CD4-positive, alpha-beta T cell treated with Interleukin-6 for 4 hours (primary cell): ENCODE results near the gene RAPGEF4.

Experiments used
- DNase-seq: peaks from one replicate; pipeline ENCODE4 v3.0.0-alpha.2; 2020; ENCODE audit warnings: mixed read lengths

The RAPGEF4 gene

GRCh38 chr2:173048522-173048896, 312.9 kb downstream of the RAPGEF4 start:
- no peak for DNase-seq

- no peak for DNase-seq
Measured at GRCh38 chr2:173048897-173049661, 313.4 kb downstream of the RAPGEF4 start.

DNA sequence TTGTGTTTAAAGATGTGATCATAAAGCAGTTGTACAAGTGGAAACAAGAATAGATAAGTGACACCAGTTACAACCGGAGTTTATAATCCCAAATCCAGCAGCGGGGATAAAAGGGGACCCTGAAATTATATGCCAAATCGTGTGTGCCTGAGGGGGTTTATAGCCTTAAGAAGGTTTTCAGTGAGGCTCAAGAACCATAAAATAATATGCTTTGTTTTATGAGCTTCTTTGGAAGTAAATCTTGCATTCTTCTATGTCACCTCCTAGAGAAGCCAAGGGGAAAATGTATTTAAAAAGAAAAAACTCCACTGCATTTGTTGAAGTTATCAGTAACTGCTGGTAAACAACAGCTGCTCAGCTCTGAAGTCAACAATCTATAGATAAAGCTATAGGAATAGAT, 314.2 kb downstream of the RAPGEF4 start:
- no peak for DNase-seq

- DNase-seq = no peak
Measured at GRCh38 chr2:173050684-173051083, 315.0 kb downstream of the RAPGEF4 start.

DNA sequence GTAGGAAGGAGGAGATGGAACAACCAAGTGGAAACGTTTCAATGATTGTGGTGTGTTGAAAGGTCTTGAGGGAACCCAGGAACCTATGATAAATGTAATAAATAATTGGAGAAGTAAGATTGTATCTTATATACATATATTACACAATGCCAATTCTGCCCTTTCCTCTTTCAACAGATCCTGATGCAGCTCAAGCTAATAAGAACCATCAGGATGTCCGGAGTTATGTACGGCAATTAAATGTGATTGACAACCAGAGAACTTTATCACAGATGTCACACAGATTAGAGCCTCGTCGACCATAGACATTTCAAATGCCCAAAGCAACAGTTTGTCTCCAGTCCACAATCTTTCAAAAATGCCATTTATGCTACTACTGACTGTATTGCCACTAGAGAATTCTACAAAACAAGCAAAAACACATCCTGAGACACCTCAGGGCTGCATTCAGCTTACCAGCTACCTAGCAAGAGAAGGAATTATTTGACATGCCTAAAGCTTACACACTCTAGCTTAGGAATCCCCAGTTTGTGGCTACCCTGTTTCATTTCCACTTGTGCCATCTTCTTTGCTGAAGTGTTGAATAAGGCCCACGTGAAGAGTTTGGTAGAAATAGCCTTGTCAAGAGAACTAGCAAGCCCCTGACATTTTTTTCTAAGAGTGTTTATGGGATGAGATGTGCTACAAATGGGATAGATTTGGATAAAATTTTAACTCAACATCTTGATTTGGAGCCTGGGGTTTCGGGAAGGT, 316.0 kb downstream of the RAPGEF4 start:
- DNase-seq = no peak

- no peak for DNase-seq
Measured at GRCh38 chr2:173053043-173053699, 317.5 kb downstream of the RAPGEF4 start.

DNA sequence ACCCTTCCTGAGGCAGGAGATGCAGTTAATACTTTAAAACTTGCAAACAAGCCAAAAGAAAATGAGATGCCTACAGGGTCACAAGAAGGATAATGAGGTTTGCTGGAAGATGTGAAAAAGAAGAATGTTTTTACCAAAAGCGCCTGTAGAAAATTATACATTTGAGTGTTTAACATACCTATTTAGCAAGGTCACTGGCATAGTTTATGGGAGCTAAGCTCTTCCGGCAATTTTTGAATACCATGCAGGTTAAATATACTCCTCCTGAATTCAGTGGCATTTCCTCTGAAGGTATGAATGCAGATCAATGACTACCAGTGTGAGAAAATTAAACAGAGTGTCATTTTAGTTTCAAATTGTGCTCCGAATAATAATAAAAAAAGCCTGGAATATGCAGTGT, 318.8 kb downstream of the RAPGEF4 start:
- no peak for DNase-seq

DNA sequence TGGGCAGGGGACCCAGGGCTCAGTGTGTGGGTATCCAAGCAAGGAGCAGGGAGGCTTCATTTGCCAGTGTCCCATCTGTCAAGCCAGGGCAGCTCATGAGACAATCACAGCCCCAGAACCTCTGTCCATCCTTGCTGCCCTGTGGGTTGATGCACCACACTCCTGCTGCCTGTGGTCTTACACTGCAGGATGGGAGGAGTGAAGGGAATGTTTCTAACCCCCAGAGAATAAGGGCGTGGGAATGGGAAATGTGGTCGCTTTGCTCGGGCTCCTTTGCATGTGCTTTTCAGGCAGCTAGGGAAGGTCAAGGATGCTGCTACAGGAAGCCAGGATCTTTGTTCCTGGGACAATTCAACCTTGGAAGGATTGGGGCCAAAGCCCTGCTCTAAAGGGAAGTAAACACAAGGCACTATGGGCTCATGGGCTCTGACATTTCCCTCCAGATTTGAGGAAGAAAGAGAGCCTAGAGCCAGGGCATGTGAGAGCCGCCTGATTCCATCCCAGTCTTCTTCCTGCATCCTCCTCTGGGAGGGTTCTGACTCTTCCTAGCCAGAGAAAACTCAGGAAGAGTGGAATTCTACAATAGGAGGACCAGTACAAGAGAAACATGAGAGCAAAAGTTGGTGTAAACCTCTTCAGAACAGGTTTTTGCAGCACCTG, 321.2 kb downstream of the RAPGEF4 start:
- no peak for DNase-seq

DNA sequence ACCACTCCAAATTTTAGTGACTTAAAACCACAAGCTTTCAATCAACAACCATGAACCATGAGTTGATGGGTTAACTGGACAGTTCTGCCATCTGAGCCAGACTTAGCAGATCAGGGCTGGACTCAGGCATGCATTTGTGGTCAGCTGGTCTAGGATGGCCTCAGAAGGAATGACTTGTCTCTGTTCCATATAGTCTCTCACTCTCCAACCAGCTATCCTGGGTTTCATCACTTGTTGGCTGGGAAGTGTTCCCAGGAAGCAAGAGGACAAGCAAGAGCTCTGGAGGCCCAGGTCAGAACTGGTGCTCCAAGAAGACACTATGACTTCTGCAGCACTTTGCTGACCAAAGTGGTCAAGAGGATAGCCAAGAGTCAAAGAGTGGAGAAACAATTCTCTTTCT, 322.5 kb downstream of the RAPGEF4 start:
- DNase-seq = no peak

- no peak for DNase-seq
Measured at GRCh38 chr2:173058673-173059072, 323.0 kb downstream of the RAPGEF4 start.

DNA sequence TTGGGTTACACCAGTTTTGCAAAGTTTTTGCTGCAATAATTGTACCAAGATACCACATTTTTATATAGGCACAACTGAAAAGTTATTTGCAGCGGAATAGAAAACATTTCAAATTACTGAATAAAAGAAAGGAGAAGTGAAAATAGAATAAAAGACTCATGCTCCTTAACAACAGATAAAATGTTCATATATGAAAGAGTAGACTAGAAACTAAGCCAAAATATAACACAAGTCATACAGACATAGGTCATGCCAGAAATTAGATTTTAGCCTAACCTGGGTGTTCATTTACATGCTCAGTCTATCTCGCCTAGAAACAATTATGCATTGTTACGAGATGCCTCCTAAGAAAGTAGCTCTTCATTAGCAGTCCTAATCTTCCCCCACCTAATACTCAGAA, 323.6 kb downstream of the RAPGEF4 start:
- DNase-seq = no peak

DNA sequence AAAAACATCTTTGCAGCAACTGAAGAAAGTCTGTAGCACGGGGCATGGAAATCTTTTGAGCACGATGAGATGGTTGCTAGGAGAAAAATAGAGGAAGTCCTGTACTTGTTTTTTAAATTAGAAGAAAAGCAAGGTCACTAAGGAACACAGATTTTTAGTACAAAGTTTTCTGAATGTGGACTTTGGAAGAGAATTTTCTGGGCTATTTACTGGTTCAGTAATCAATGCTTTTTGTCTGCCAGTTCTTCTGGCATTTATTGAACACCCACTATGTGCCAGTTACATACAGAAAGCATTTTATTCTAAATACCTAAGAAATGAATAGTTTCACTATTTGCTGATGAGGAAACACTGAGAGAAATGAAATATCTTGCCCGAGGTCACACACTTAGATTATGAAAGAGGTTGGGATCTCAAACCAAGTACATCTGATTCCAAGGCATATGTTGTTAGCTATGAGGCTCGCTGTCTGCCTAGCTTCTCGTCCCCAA, 324.4 kb downstream of the RAPGEF4 start:
- DNase-seq = no peak

GRCh38 chr2:173062801-173063200, 327.2 kb downstream of the RAPGEF4 start:
- no peak for DNase-seq

DNA sequence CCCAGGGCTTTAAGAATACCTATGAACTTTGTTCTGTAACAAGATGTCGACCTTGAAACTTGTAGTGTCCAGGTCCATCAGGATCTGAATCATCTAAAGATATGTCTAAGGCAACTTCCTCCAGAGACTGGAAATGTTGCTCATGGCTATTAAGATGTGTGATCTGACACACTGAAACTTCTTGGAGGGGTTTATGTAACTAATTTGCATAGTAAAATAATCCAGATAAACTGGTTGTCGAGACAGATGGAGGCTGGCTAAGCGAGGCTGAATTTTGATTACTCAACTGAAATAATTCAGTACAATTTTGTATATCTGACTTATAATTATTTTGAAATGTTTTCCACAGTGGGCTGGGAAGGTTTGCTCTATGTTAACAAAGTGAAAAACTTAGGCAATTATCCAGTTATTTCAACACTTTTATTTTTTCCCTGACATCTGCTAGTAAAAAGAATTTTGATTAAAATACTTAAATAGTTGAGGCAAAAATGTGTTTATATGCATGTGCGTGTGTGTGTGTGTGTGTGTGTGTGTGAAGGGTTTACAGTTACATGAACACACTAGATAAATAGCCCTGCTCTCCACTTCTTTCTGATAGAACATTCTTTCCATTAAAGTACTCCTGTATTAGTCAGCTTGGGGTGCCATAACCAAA, 328.6 kb downstream of the RAPGEF4 start:
- no peak for DNase-seq

DNA sequence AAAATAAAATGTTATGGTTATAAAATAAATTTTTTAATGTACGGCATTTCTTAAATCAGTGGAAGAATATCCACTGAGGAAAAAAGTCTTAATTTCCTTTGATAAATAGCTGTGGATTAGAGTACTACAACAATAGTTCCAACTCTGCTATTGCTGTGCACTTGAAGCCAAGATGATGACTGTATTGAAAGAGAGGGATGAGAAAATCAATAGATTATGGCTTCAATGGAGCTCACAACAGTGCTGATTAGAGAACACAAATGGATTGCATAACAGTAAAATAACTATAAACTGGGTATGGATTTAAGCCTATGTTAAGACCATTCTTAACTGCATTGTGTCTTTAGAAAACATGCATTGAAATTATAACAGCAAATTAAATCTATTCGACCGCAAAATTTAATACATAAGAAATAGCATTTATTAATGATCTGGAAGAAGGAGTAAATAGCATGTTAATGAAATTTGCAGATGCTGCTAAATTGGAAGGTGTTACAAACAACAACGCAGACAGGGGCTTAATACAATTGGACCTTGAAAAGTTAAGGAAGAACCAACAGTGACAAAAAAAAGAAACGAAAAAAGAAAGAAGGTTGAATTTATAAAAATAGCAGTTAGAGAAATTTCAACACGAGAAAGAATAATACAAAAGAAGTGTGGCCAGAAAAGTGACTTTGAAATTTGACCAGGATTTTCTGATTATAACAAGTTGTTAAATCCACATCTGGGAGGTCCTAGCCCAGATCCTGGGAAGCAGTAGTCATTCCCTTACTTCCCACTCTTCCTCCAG, 331.4 kb downstream of the RAPGEF4 start:
- no peak for DNase-seq

GRCh38 chr2:173075056-173075780, 339.6 kb downstream of the RAPGEF4 start:
- DNase-seq = no peak

- DNase-seq = peak; percentile 49
Measured at GRCh38 chr2:173075781-173076580, 340.3 kb downstream of the RAPGEF4 start, which contains the start of gene MAP3K20. TSS of gene MAP3K20 (plus strand) at chr2:173075846. CDS start at chr2:173091032, 15,186 bp downstream.

DNA sequence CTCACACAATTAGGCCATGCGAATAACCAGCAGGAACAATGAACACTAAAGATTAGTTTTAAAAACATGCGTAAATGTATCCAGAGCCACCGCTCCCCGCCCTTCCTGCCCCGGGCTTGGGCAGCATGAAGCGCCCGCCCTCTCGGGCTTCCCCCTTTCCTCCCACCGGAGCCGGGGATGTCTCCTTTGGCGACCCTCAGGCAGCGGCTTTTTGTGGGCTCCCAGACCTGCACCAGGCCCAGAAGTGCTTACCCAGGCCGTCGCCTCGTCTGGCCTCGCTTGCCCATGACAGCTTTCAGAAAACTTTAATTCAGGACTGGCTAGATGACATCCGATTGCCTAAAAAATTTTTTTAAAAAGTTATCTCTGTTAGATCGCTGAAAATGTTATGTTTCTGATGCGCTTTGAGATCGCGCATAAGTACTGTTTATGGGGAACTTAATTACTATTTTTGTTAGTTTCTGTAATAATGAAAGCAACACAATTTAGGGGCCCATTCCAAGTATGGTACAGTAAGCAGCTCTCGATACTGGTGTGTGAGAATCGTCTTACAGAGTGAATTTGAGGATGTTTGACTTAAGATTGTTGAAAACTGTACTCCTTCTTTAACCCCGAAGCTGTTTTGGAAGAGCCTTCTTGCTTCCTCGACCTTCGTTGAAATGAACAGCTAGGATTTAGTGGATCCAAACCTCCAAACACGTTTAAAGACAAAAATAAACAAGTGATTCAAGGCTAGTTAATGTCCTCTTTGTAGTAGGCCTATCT, 341.1 kb downstream of the RAPGEF4 start:
- DNase-seq = peak; percentile 1

- no peak for DNase-seq
Measured at GRCh38 chr2:173077506-173078177, 342.0 kb downstream of the RAPGEF4 start.
